HT1080 (cell line): ENCODE data around the gene LRRC27. TPM values are rescaled to one million over a fixed set of nuclear protein-coding genes. Genes with fewer than 3 reads are reported as not detected.
"Not testable (repeated sequence)": the region's sequence is repeated elsewhere in the genome, so short reads cannot be mapped to it uniquely, and the experiment has no call there.

Source experiments
- DNase-seq: peaks from one replicate; pipeline ENCODE4 v3.0.0-alpha.2; 2015; ENCODE audit warnings: low read depth
- total RNA-seq: library from RNA; depleted of rRNA; stranded (reverse); fragments of >200 nt; shearing (Covaris generic); gene quantifications from 2 replicates; pipeline ENCODE4 v1.2.3, GENCODE V29; 2014

LRRC27 gene
- total RNA-seq, 1 experiment from 2014 or later = 5.2 TPM

GRCh38 chr10:132372516-132373095, 40.6 kb downstream of the LRRC27 start:
- DNase-seq = no peak

- no peak for DNase-seq
Observed at GRCh38 chr10:132373241-132373955, 41.4 kb downstream of the LRRC27 start.

GRCh38 chr10:132374176-132374575, 42.2 kb downstream of the LRRC27 start:
- no peak for DNase-seq

- no peak for DNase-seq
Observed at GRCh38 chr10:132374612-132375011, 42.6 kb downstream of the LRRC27 start.

GRCh38 chr10:132375116-132375794, 43.3 kb downstream of the LRRC27 start:
- DNase-seq = no peak

GRCh38 chr10:132375795-132376297, 43.9 kb downstream of the LRRC27 start:
- no peak for DNase-seq

- no peak for DNase-seq
Observed at GRCh38 chr10:132376394-132376851, 44.4 kb downstream of the LRRC27 start.

- no peak for DNase-seq
Observed at GRCh38 chr10:132377326-132377725, 45.3 kb downstream of the LRRC27 start.

GRCh38 chr10:132379026-132379425, 47.0 kb downstream of the LRRC27 start:
- not testable (repeated sequence) for DNase-seq

- DNase-seq = not testable (repeated sequence)
Observed at GRCh38 chr10:132380986-132381385, 49.0 kb downstream of the LRRC27 start.

- no peak for DNase-seq
Observed at GRCh38 chr10:132381741-132382140, 49.7 kb downstream of the LRRC27 start.

- DNase-seq = peak; percentile 88
Observed at GRCh38 chr10:132382231-132382922, 50.4 kb downstream of the LRRC27 start.

- DNase-seq = no peak
Observed at GRCh38 chr10:132383101-132383500, 51.1 kb downstream of the LRRC27 start.

- DNase-seq = no peak
Observed at GRCh38 chr10:132383751-132384196, 51.8 kb downstream of the LRRC27 start.

GRCh38 chr10:132384618-132385388, 52.8 kb downstream of the LRRC27 start:
- DNase-seq = no peak

GRCh38 chr10:132385389-132385667, 53.3 kb downstream of the LRRC27 start:
- no peak for DNase-seq

- DNase-seq = no peak
Observed at GRCh38 chr10:132385721-132386418, 53.9 kb downstream of the LRRC27 start.

- no peak for DNase-seq
Observed at GRCh38 chr10:132386419-132386831, 54.4 kb downstream of the LRRC27 start.

- DNase-seq = not testable (repeated sequence)
Observed at GRCh38 chr10:132386896-132387295, 54.9 kb downstream of the LRRC27 start.

- DNase-seq = no peak
Observed at GRCh38 chr10:132387764-132388210, 55.8 kb downstream of the LRRC27 start.
